Left kidney (tissue), 8 donors: Measurements from ENCODE around the gene DAAM2. TPM values are rescaled to one million over a fixed set of nuclear protein-coding genes. Genes with fewer than 3 reads are reported as not detected.

Experiments used
- DNase-seq: peaks from one replicate; pipeline ENCODE4 v3.0.0-alpha.2; 2013
- long read RNA-seq, 8 donors: transcript quantifications; one replicate each; lab custom pipeline, GENCODE V29; 2026
- polyA plus RNA-seq: library from polyadenylated mRNA; unstranded; fragments of 120-200 nt; gene quantifications from one replicate; pipeline ENCODE4 v1.2.1, GENCODE V29; 2013; ENCODE audit not compliant: insufficient read length

DAAM2 gene
- polyA plus RNA-seq = 26.2 TPM
- long read RNA-seq, donor 1, transcript DAAM2-205 (14 exons, 2,531 nt) = major isoform, 5 of 6 reads
- long read RNA-seq, donor 1, partial matches to known transcripts = 0 of 6 reads
- long read RNA-seq, donor 1, other reads (novel, unspliced or antisense) = 0 of 6 reads
- long read RNA-seq, donor 2, partial matches to known transcripts = 0 of 3 reads
- long read RNA-seq, donor 2, other reads (novel, unspliced or antisense) = 0 of 3 reads
- long read RNA-seq, donor 3, full-length matches to known transcripts = 2 of 15 reads
- long read RNA-seq, donor 3, partial matches to known transcripts = 13 of 15 reads
- long read RNA-seq, donor 3, other reads (novel, unspliced or antisense) = 0 of 15 reads
- long read RNA-seq, donor 4 = 0 reads
- long read RNA-seq, donor 5, partial matches to known transcripts = 0 of 1 reads
- long read RNA-seq, donor 5, other reads (novel, unspliced or antisense) = 0 of 1 reads
- long read RNA-seq, donor 6, partial matches to known transcripts = 0 of 5 reads
- long read RNA-seq, donor 6, other reads (novel, unspliced or antisense) = 0 of 5 reads
- long read RNA-seq, donor 7, transcript DAAM2-205 (14 exons, 2,531 nt) = major isoform, 6 of 6 reads
- long read RNA-seq, donor 7, partial matches to known transcripts = 0 of 6 reads
- long read RNA-seq, donor 7, other reads (novel, unspliced or antisense) = 0 of 6 reads
- long read RNA-seq, donor 8, partial matches to known transcripts = 5 of 8 reads
- long read RNA-seq, donor 8, other reads (novel, unspliced or antisense) = 0 of 8 reads

DNA sequence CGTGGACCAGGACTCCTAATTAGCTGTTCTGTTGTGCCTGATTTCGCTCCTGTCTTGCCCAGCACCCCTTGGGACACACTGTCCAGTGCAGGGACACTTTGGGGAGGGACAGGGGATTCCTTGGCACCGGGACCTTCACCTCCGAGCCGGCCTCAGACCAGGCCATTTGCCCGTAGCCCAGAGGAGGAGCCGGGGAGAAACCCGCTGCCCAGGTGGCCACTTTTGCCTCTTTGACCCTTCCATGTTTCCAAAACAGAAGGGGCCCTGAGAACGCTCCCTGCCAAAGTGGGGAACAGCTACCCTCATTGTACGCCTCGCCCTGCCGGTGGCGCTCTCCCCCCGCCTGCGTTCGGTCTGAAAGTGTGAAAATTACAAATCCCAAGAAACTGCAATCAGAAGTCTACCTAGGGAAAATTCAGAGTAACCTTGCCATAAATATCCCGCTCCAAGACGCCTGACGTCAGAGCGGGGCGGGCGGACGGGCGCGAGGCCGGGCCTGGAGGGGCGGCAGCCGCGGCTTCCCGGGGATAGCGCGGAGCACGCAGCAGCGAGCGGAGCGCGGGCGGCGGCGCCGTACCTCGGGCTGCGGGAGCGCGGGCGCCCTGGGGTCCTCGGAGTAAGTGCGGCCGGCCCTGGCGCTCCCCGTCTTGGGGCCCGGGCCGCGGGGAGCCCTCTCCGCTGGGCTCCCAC, at the start of gene DAAM2:
Gene DAAM2 (plus strand): TSS at position 527 of the 690 bp plus-strand sequence. CDS start 63,927 bp downstream, outside the sequence.
- DNase-seq = peak; percentile 63

DNA sequence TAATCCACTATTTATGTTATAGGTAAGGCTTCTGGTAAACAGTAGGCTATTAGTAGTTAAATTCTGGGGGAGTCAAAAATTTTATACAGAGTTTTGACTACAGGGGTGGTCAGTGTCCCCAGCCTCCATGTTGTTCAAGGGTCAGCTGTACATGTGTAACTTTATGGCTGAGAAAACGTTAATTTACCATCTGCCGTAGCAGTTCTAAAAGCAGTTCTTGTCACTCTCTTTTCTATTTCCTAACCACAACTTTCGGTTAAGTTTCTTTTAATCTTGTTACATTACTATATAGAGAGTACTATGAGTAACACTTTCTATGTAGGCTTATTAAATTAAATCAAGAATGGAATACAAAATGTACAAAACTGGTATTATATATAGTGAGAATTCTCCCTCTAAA, 45.4 kb upstream of the DAAM2 start:
- no peak for DNase-seq

DNA sequence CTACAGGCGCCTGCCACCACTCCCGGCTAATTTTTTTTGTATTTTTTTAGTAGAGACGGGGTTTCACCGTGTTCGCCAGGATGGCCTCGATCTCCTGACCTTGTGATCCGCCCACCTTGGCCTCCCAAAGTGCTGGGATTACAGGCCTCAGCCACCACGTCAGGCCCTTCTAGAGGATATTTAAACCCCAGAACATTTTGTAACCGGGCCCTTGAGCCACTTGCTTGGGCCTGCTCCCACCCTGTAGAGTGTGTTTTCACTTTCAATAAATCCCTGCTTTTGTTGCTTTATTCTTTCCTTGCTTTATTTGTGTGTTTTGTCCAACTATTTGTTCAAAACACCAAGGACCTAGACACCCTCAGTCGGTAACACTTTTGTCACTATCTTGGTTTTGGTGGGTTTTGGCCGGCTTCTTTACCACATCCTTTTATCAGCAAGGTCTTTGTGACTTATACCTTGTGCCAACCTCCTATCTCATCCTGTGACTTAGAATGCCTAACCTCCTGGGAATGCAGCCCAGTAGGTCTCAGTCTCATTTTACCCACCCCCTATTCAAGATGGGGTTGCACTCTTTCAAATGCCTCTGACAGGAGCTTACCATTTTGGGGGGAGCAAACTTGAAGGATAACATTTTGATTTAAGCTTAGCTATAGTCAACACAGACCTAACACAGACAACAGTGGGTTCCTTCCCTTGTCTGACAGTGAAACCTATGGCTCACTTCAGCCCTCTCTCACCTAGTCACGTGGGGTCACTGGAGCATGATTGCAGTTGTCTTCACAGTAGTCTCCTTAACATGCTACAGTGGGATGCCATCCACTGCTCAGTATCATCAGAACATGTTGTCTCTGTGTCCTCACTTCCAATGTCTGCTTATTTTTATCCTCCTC, 39.1 kb upstream of the DAAM2 start:
- DNase-seq = no peak

DNA sequence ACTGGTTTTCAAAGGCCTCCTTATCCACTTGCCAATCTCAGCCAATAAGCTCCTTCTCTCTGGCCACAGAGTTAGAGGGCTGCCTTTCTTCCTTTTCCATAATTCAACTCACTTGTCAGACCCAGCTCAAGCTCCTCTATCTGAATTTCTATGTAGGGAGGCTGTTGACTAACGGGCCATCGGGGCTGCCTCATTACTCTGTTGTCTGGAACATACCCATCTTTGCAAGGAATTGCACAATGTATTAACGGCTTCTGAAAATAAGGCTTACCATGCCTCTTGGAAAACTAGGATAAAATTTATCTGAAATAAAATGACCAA, 38.5 kb upstream of the DAAM2 start:
- DNase-seq = no peak

DNA sequence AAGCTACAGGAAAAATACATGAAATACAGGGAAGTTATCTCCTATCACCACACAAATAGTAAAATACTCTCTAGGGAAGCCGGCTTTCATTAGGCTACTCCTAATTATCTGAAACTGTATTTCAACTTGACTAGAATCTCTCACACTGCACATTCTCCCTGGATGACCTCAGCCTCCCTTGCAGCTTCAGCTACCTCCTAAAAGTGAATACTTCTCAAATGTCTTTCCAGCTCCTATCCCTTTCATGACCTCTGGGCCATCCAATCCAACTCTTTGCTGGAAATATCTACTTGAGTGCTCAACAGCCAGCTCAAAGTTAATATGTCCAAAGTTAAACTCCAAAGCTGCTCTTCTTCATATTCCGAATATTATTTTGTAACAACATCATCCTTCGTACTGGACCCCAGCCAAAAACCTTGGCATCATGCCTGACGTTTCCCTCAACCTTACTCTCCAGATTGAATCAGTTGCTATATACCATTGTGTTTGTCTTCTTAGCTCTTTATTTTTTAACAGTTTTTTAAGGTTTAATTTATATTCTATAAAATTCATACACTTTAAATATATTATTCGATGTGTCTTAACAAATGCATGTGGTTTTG, 37.6 kb upstream of the DAAM2 start:
- no peak for DNase-seq

DNA sequence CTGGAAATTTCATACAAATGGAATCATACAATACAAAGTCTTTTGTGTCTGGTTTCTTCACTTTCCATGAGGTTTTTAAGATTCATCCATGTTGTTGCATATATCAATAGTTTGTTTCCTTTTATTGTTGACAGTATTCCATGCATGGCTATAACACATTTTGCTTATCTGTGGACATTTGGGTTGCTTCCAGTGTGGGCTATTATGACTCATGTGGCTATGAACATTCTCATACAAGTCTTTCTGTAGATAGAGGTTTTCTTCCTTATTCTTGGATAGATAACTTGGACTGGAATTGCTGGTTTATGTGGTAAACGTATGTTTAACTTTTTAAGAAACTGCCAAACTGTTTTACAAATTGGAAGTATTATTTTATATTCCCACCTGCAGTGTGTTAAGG, 36.9 kb upstream of the DAAM2 start:
- DNase-seq = no peak

DNA sequence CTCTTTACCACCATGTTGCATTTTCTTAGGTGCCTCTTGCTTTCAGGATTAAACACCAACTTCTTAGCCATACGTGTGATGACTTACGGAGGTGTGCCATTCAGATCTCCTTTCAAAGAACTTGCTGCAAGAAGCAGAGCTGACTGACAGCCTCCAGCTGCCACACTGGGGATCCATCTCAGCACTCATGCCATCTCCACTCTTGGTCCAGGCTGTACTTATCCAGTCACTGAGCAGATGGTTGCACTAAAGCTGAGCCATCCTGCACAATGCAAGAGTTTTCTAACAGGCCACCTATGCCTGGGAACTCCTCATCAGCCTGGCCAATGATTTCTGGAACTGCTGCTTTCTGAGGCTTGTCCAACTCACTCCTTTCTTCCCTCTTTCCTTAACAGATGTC, 35.6 kb upstream of the DAAM2 start:
- no peak for DNase-seq

DNA sequence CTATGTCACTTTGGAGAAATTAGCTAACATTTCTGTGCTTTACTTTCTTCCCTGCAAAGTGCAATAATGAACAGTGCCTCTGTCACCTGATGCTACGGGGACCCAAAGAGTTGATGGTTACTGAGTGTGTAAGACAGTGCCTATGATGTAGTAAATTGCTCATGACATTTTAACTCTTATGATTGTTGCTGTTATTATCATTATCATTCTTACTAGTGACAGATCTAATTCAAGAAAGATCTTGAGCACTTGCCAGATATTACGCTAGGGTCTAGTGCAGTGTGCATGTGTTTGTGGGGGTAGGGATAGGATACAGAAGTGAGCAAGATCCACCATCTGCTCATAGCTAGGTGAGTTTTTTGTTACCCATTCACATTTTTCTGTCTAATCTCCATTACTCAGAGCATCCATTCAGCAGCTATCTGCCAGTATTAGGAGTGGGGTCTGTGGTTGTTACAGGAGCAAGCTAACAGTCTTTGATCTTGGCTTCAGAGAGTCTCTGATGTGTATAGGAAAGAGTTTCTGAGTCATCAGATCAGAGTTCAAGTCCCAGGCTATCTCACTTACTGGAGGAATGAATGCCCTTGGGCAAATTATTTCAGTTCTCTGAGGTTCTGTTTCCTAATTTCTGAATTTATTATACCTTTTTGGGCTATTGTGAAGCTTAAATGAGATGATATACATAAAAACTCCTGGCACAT, 33.1 kb upstream of the DAAM2 start:
- no peak for DNase-seq

DNA sequence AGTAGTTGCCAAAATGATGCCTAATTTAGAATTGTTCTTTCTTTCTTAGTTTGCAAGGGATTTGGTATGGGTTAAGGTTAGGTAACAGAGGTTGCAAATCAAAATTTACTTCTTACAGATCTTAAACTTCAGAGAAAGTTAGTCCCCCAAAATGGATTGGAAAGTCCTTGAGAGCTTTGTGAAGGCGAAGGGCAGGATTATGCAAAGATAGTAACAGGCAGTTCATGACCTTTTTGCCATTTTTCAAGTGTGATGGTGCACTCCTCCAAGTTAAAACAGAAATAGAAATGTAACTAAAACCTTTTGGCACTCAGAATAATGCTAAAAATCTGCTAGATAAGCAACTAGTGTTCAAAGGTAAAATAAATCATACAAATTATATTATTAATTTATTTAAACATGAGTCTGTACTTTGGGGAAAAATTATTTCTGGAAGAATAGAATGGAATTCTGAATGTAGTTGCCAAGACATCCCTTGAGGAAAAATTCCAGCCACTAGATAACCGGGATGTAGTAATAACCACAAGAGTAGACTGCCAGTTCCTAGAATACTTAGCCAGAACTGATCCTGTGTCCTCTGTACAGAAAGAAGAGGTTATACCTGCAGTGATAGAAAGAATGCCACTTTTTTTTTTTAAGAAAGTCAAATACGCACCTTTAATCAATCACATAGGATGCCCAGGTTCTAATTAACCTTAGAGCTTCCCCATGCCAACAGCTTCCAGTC, 31.8 kb upstream of the DAAM2 start:
- no peak for DNase-seq

DNA sequence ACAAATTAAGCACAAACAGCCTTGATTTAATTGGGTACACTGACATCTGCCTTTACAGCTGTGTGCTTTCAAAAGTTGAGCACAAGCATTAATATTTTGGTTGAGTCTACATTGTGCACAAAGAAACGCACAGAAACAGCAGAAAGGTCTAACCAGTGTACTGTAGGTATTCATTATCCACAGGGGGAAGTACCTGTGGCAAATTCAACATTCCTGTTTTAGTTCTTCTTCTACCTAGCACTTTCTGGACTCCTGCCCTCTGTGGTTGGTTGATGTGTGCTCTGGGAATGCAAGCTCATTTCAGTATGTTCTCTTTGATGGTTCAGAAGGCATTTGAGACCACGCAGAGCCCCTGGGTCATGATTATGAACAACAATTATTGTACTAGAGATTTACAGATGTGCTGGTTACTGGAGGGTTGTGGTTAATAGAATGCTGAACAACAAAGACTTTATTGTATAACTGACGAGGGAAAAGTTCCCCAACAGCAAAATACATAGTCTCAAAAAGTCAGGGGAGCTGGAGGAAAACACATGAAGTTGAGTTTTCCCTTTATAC, 26.6 kb upstream of the DAAM2 start:
- no peak for DNase-seq

DNA sequence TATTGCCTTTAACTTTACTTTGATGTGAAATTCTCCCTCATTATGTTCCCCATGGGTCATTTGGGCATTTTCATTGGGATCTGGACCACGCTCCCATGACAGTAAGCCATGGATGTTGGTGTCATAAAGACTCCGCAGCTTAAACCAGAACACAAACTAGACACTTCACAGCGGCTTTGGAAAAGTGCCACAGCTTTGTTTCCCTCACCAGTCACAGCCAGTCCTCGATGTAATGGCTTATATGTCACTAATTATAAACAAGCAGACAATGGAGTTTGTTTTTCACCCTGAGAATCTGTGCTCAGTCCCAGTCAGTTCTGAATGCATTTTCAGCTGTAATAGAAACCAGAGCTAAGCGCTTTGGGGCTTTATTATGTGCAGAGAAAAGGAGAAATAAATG, 23.2 kb upstream of the DAAM2 start:
- DNase-seq = no peak

DNA sequence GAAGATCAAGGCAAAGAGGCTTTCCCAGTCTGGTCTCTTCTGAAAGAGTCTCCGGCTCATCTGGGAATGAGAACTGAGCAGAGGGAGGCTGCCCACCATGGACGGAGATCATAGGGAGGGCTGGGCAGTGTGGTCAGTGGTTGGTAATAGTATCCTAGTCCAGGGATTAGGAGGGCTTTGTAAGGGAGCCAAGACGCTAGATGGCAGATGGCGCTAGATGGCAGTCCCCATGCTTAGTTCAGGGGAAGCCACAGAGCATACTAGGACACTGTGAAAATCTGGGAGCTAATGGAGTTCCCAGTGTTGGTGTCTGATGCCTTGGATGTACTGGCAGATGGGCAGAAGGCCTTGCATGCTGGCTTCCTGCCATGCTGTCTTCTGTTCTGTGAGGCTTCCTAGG, 21.7 kb upstream of the DAAM2 start:
- DNase-seq = no peak

DNA sequence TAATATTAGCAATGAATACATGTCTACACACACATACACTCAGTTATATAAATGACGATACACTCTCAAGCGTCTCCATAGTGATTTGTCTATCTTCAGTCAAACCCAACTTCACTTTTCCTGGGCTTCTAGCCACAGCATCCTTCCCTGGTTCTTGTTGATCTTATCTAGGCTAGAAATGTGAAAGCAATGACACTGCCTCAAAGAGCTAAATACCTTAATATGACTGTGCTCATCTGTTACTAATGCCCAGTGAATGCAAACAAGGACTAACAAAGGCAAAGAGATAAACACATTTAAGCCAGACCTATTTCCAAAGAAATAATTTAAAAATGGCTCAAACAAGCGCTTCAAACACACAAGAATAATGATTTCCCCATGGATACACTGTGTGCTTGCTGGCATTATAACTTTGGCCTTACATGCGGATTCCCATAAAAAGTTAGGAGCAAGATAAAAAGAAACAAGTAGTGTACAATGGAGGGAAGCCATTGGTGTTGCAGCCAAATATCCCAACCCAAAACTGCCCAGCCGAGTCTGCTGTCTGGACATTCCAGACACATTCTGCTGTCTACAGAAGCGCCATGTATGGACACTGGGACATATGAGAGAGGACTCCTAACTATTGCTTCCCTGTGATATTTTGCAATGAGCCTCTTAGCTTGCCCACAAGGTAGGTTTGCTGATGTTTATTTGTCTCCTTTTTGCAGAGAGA, 19.5 kb upstream of the DAAM2 start:
- no peak for DNase-seq

DNA sequence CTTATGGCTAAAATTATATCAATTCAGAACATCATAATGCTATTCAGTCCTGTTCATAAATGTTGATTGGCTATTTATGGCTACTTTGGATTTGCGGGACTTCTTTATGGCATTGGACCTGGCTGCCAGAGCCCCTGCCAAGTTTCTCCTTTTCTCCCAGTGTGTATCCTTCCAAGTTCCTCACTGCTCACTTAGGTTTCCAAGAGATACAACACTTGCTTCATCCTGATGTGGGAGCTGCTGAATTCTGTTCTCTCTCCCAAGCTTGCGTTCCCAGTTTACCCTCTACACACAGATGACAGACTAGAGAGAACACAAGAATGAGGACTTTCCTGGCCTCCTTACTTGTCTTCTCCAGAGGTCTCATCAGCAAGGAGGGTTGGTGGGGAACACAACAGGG, 18.4 kb upstream of the DAAM2 start:
- DNase-seq = no peak

DNA sequence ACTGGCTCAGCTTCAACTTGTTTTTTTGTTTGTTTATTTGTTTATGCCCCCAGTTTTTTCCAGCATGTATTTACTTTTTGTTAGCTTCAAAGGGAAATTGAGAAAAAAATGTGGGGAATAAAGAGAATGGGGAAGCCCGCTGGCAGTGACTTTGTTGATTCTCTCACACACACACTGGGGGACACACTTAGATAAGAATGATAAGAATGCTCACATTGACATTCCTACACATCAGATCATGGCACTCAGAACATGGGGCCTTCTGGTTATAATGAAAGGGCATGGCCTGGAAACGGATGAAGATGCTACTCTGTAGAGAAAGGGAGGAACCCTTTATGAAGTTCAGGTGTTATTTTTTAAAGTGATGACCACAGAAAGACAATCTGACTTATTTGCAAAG, 15.6 kb upstream of the DAAM2 start:
- DNase-seq = no peak

DNA sequence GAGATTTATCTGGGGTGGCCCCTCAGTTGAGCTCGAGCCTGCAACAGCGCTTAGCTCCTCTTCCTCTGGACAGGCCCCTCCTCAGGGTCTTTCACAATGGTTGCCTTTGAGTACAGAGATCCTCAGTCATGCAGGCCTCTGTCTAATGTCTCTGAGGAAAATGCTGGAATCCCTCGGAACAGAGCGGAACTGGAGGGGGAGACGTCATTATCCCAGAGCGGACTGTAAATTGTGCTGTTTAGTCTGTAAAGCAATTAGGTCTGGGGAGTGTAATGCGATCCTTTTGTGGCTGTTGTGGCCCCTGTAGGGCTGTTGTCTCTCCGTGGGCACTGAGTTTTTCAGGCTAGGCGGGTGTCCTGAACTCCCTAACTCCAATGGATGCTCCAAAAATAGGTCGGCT, 15.0 kb upstream of the DAAM2 start:
- peak; percentile 50 for DNase-seq

DNA sequence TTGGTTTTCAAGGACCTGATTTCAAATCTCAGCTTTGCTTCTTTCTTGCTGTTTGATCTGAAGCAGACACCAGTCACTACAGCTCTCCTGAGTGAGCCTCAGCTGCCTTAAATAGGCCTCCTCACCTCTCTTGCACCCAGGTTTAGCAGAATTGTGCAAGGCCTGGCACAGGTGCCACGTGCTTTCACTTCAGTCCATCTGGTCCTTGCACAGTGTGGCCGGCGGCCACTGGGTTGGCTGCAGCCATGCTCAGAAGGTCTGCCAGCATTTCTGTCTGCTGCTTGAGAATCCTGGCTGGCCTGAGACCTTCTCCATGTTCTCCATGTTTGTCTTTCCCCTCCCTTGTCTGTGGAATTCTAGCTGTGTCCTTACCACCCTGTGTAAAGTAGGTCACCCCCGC, 14.5 kb upstream of the DAAM2 start:
- no peak for DNase-seq

DNA sequence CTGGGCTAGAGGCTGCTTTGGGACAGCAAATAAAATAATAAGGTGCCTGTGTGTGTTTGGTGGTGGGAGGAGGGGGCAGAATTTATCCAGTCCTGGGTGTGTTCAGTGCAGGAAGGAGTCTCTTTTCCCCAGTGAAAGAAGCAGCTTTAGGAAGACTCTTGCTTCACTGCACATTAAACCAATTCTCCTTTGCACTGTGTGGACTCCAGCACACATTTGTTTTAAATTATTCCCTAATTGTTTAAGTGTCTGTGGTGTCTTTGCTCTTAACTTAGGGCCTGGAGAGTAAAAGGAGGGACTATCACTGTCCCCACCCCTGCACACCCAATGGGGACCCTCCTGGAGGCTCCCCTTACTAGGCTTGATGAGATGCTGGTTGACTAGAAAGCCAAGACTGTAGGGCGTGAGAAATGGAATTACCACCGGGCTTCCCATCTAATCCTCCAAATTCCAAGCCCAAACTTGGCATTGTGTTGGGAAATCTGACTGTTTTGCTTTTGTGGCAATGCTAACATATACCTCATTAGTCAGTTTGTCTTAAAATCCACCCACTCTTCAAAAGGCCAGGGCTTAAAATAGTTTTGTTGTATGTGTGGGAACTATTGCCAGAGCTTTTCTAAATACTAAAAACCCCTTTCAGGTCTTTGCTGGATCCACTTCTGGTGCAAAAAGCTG, 13.5 kb upstream of the DAAM2 start:
- no peak for DNase-seq

DNA sequence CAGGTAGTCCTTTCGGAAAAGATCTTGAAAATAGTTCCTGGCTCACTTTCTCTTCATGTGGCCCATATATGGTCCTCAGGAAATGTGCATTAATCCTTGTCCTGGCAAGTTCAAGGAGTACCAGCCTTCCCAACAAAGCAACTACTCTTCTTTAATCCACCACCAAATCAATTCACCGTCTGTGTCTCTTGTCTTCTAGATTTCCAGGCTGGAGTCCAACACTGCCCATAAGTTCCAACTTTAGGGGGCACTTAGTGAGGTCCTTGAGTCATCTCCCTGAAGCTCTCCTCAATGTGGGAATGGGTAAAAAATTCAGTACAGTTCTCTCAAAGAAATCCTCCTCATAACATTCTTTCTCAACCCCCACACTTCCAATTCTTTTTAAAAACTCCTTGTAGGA, 6.9 kb upstream of the DAAM2 start:
- DNase-seq = no peak
